Measurements from ENCODE around the gene TBC1D22A. TPM values are rescaled to one million over a fixed set of nuclear protein-coding genes. Genes with fewer than 3 reads are reported as not detected.

The TBC1D22A gene
- total and polyA plus RNA-seq, 2 experiments from 2014 or later, result 9.6 to 13.3 TPM

DNA sequence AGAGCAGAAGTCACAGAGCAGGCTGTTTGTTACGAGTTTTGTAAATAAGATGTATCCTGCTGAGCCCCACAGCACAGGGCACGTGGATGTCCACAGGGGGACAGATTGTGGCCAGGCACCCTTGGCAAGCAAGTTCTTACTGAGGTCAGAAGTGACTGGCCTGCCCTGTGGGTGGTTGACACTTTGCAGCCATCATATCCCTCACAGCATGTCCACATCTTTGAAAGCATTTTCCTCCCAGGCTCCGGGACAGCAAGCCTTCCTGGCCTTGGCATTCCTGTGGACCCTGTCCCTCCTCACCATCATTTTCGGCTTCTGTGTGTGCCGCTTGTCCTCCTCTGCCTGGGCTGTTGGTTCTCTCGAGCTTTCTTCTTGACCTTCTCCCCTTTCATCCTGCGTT, 189.5 kb downstream of the TBC1D22A start:
- Mint-ChIP-seq H3K27ac (no peak overlapping the region), H3K36me3 (ENCODE audit: low read depth) (peaks cover 3% of the 10 kb centered on the region; the same call in 1 of the 3 replicates), H3K9me3 (no peaks in the 10 kb centered on the region), H3K27me3 (ENCODE audit: insufficient read depth, low read depth, poor library complexity) (peaks cover 6% of the 10 kb centered on the region), H3K4me3 (no peak overlapping the region), H3K4me1 (peaks cover 26% of the 10 kb centered on the region)
- H3K27me3 ChIP-seq (ENCODE audit: insufficient read depth), result no peaks in the 10 kb centered on the region
- no peaks in the 10 kb centered on the region for H3F3A ChIP-seq (replicated peaks; ENCODE audit: low read depth)
- H3K4me1 ChIP-seq (ENCODE audit: insufficient read depth), result peaks cover 10% of the 10 kb centered on the region
- no peak overlapping the region for H3K4me3 ChIP-seq
- no peak overlapping the region for H3K4me2 ChIP-seq
- H3K9me2 ChIP-seq (ENCODE audit: insufficient read depth), result no peaks in the 10 kb centered on the region
- no peak for TF ChIP-seq POLR2AphosphoS5 (IDR thresholded peaks at IDR 0.05; ENCODE audit: low read depth)
- TF ChIP-seq CREB1 (CRISPR knock-in tag; IDR thresholded peaks at IDR 0.05; ENCODE audit: low read depth), result no peak
- no peak for TF ChIP-seq JUNB (IDR thresholded peaks at IDR 0.05; ENCODE audit: unreplicated experiment)
- TF ChIP-seq NANOG (IDR thresholded peaks at IDR 0.05; ENCODE audit: borderline replicate concordance), result no peak
- TF ChIP-seq EZH2phosphoT487 (IDR thresholded peaks at IDR 0.05; ENCODE audit: unreplicated experiment), result no peak
- no peak for TF ChIP-seq ZNF114 (CRISPR knock-in tag; IDR thresholded peaks at IDR 0.05)
- TF ChIP-seq STAT1 (IDR thresholded peaks at IDR 0.05; ENCODE audit: unreplicated experiment), result no peak
- TF ChIP-seq, protein P1, sequence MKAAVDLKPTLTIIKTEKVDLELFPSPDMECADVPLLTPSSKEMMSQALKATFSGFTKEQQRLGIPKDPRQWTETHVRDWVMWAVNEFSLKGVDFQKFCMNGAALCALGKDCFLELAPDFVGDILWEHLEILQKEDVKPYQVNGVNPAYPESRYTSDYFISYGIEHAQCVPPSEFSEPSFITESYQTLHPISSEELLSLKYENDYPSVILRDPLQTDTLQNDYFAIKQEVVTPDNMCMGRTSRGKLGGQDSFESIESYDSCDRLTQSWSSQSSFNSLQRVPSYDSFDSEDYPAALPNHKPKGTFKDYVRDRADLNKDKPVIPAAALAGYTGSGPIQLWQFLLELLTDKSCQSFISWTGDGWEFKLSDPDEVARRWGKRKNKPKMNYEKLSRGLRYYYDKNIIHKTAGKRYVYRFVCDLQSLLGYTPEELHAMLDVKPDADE (IDR thresholded peaks at IDR 0.05), result no peak
- TF ChIP-seq, protein P2, sequence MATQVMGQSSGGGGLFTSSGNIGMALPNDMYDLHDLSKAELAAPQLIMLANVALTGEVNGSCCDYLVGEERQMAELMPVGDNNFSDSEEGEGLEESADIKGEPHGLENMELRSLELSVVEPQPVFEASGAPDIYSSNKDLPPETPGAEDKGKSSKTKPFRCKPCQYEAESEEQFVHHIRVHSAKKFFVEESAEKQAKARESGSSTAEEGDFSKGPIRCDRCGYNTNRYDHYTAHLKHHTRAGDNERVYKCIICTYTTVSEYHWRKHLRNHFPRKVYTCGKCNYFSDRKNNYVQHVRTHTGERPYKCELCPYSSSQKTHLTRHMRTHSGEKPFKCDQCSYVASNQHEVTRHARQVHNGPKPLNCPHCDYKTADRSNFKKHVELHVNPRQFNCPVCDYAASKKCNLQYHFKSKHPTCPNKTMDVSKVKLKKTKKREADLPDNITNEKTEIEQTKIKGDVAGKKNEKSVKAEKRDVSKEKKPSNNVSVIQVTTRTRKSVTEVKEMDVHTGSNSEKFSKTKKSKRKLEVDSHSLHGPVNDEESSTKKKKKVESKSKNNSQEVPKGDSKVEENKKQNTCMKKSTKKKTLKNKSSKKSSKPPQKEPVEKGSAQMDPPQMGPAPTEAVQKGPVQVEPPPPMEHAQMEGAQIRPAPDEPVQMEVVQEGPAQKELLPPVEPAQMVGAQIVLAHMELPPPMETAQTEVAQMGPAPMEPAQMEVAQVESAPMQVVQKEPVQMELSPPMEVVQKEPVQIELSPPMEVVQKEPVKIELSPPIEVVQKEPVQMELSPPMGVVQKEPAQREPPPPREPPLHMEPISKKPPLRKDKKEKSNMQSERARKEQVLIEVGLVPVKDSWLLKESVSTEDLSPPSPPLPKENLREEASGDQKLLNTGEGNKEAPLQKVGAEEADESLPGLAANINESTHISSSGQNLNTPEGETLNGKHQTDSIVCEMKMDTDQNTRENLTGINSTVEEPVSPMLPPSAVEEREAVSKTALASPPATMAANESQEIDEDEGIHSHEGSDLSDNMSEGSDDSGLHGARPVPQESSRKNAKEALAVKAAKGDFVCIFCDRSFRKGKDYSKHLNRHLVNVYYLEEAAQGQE (IDR thresholded peaks at IDR 0.05; ENCODE audit: unreplicated experiment), result no peak
- no peak for TF ChIP-seq EZH2 (IDR thresholded peaks at IDR 0.05; ENCODE audit: low read depth, unreplicated experiment)
- TF ChIP-seq, protein P3, sequence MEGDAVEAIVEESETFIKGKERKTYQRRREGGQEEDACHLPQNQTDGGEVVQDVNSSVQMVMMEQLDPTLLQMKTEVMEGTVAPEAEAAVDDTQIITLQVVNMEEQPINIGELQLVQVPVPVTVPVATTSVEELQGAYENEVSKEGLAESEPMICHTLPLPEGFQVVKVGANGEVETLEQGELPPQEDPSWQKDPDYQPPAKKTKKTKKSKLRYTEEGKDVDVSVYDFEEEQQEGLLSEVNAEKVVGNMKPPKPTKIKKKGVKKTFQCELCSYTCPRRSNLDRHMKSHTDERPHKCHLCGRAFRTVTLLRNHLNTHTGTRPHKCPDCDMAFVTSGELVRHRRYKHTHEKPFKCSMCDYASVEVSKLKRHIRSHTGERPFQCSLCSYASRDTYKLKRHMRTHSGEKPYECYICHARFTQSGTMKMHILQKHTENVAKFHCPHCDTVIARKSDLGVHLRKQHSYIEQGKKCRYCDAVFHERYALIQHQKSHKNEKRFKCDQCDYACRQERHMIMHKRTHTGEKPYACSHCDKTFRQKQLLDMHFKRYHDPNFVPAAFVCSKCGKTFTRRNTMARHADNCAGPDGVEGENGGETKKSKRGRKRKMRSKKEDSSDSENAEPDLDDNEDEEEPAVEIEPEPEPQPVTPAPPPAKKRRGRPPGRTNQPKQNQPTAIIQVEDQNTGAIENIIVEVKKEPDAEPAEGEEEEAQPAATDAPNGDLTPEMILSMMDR (conservative IDR thresholded peaks at IDR 0.05; ENCODE audit: low read depth in 2 of 2), result no peak
- TF ChIP-seq, protein P4, sequence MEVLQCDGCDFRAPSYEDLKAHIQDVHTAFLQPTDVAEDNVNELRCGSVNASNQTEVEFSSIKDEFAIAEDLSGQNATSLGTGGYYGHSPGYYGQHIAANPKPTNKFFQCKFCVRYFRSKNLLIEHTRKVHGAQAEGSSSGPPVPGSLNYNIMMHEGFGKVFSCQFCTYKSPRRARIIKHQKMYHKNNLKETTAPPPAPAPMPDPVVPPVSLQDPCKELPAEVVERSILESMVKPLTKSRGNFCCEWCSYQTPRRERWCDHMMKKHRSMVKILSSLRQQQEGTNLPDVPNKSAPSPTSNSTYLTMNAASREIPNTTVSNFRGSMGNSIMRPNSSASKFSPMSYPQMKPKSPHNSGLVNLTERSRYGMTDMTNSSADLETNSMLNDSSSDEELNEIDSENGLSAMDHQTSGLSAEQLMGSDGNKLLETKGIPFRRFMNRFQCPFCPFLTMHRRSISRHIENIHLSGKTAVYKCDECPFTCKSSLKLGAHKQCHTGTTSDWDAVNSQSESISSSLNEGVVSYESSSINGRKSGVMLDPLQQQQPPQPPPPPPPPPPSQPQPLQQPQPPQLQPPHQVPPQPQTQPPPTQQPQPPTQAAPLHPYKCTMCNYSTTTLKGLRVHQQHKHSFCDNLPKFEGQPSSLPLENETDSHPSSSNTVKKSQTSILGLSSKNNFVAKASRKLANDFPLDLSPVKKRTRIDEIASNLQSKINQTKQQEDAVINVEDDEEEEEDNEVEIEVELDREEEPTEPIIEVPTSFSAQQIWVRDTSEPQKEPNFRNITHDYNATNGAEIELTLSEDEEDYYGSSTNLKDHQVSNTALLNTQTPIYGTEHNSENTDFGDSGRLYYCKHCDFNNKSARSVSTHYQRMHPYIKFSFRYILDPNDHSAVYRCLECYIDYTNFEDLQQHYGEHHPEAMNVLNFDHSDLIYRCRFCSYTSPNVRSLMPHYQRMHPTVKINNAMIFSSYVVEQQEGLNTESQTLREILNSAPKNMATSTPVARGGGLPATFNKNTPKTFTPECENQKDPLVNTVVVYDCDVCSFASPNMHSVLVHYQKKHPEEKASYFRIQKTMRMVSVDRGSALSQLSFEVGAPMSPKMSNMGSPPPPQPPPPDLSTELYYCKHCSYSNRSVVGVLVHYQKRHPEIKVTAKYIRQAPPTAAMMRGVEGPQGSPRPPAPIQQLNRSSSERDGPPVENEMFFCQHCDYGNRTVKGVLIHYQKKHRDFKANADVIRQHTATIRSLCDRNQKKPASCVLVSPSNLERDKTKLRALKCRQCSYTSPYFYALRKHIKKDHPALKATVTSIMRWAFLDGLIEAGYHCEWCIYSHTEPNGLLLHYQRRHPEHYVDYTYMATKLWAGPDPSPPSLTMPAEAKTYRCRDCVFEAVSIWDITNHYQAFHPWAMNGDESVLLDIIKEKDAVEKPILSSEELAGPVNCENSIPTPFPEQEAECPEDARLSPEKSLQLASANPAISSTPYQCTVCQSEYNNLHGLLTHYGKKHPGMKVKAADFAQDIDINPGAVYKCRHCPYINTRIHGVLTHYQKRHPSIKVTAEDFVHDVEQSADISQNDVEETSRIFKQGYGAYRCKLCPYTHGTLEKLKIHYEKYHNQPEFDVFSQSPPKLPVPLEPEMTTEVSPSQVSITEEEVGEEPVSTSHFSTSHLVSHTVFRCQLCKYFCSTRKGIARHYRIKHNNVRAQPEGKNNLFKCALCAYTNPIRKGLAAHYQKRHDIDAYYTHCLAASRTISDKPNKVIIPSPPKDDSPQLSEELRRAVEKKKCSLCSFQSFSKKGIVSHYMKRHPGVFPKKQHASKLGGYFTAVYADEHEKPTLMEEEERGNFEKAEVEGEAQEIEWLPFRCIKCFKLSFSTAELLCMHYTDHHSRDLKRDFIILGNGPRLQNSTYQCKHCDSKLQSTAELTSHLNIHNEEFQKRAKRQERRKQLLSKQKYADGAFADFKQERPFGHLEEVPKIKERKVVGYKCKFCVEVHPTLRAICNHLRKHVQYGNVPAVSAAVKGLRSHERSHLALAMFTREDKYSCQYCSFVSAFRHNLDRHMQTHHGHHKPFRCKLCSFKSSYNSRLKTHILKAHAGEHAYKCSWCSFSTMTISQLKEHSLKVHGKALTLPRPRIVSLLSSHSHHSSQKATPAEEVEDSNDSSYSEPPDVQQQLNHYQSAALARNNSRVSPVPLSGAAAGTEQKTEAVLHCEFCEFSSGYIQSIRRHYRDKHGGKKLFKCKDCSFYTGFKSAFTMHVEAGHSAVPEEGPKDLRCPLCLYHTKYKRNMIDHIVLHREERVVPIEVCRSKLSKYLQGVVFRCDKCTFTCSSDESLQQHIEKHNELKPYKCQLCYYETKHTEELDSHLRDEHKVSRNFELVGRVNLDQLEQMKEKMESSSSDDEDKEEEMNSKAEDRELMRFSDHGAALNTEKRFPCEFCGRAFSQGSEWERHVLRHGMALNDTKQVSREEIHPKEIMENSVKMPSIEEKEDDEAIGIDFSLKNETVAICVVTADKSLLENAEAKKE (CRISPR knock-in tag; IDR thresholded peaks at IDR 0.05), result no peak
- no peak for TF ChIP-seq ZNF331 (CRISPR knock-in tag; IDR thresholded peaks at IDR 0.05; ENCODE audit: low read depth)
- no peak for ATAC-seq
- H3K79me2 ChIP-seq (replicated peaks; ENCODE audit: insufficient read depth), result peaks cover under 1% of the 10 kb centered on the region; the same call in 1 of the 2 replicates
- no peak overlapping the region for H3K27ac ChIP-seq (ENCODE audit: low read depth)
- H4K20me1 ChIP-seq (replicated peaks; ENCODE audit: insufficient read depth), result no peaks in the 10 kb centered on the region; the same call in 1 of the 2 replicates
- no peak for DNase-seq (ENCODE audit: low spot score)
- H3K36me3 ChIP-seq (ENCODE audit: insufficient read depth), result no peaks in the 10 kb centered on the region; the same call in 1 of the 2 replicates
- H2AFZ ChIP-seq, result no peak overlapping the region
